Measurements from ENCODE around the gene SRCAP.

DNA sequence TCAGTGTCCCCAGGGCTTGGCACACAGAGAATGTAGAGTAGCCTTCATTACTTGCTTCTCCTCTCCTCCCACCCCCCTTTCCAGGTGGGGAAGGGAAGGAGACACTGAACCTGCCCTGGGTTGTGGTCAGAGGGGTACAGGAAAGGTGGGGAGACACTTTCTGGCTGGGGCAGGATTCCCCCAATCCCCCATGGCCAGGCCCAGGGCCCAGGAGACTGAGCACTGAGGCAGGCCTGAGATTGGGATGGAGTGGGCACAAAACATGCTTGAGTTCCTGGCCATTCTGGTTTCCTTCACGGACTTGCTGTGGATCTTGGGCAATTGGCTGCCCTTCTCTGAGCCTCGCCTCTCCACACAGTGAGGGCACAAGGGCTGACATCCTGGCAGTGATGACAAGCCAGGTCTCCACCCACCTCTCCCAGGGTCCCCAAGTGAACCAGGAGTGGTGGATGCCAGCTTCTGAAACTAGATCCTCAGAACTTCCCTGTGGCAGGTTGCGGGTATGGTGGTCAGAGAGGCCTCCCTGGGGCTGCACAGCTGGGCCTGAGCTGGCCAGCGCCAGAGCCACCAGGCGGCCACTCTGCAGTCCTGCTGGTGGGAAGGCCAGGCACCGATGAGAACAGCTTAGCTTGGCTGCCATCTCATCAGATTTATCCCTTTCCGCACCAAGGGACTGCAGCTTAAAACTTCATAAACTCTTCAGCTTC lies 78.8 kb downstream of the SRCAP start:
- no peak for TF ChIP-seq GATA2 (IDR thresholded peaks at IDR 0.05; ENCODE audit: low read depth, low read length)
- TF ChIP-seq GATA3 (IDR thresholded peaks at IDR 0.05; ENCODE audit: low read depth, low read length): no peak

Data from SH-SY5Y (cell line).